Melanocyte of skin (primary cell): ENCODE measurements around the gene NGDN. TPM values are rescaled to one million over a fixed set of nuclear protein-coding genes. Genes with fewer than 3 reads are reported as not detected.

ENCODE experiments used
- total RNA-seq, 2 donors: library from RNA; depleted of rRNA; stranded (reverse); fragments of >200 nt; gene quantifications; 2 replicates each; pipeline ENCODE4 v1.2.3, GENCODE V29; 2012

The NGDN gene, protein sequence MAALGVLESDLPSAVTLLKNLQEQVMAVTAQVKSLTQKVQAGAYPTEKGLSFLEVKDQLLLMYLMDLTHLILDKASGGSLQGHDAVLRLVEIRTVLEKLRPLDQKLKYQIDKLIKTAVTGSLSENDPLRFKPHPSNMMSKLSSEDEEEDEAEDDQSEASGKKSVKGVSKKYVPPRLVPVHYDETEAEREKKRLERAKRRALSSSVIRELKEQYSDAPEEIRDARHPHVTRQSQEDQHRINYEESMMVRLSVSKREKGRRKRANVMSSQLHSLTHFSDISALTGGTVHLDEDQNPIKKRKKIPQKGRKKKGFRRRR
- 10 to 100 TPM; 31.7 to 54.6 TPM for total RNA-seq

DNA sequence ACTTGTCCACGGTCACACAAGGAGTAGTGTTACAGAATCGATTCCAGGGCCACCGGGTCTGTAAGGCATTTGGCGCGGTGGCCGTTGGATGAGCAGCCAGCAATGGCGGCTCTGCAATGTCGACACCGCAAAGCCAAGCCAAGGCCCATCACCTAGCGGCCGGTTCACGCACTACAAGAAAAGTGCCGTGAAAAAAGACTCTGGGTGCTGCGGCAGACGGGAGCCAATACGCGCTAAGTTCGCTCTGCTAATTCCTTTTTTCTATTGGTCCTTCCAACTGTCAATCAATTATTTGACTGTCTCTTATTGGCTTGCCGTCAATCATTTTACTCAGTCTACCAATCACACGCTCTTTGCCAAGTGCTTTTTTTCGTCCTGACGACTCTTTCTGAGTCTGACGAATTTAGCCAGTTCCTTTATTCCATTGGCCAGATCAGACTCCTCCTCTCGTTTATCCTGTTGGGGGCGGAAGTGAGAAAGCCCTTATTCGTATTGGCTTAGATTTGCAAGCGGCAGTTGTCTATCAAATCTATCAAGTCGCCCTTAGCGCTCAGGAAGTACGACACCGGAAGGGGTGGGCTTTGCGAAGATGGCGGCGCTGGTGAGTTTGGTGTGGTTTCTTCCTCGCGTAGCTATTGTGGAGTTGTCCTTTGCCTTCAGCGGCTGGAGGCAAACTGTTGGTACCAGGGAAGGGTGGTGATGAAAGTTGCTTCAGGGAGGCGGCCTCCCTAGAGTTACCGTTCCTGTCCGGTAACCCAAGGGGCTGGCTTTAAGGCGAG, at the start of gene NGDN:
NGDN (plus strand) TSS at position 577 of the 779 bp plus-strand sequence; CDS start at position 590, 13 bp downstream.

GRCh38 chr14:23435543-23436326, 33.8 kb upstream of the NGDN start, which contains the start of gene MYH7:
Gene MYH7, minus strand, starts transcription at chr14:23435660. Its CDS starts 1,928 bp downstream, at chr14:23433732.

Other genes starting within 250 kb of the NGDN start
- under 1 TPM in 1 of 2 donors, not detected in 1; 0.34 TPM for gene RNF212B, start 231.8 kb upstream of the NGDN start, total RNA-seq
- 10 to 100 TPM; 10.3 to 12.7 TPM for gene HOMEZ, start 183.6 kb upstream of the NGDN start, total RNA-seq
- gene PPP1R3E, start 166.8 kb upstream of the NGDN start, total RNA-seq: 1 to 10 TPM; 2.7 to 3.8 TPM
- 10 to 100 TPM; 13.1 to 22.0 TPM for gene BCL2L2, start 162.9 kb upstream of the NGDN start, total RNA-seq
- 10 to 100 TPM; 33.0 to 54.3 TPM for gene PABPN1, start 148.2 kb upstream of the NGDN start, total RNA-seq
- 1 to 10 TPM; 2.4 to 3.3 TPM for gene SLC22A17, start 116.8 kb upstream of the NGDN start, total RNA-seq
- 1 to 10 TPM; 1.3 to 2.1 TPM for gene EFS, start 104.5 kb upstream of the NGDN start, total RNA-seq
- gene IL25, start 96.9 kb upstream of the NGDN start, total RNA-seq: not detected
- under 1 TPM; 0.67 to 0.69 TPM for gene CMTM5, start 92.7 kb upstream of the NGDN start, total RNA-seq
- not detected for gene MYH6, start 61.4 kb upstream of the NGDN start, total RNA-seq
- not detected for gene MYH7, start 34.0 kb upstream of the NGDN start, total RNA-seq
- gene ZFHX2, start 82.1 kb downstream of the NGDN start, total RNA-seq: under 1 TPM; under 0.01 TPM
- gene THTPA, start 86.6 kb downstream of the NGDN start, total RNA-seq: 10 to 100 TPM; 20.3 to 31.7 TPM
- gene AP1G2, start 98.1 kb downstream of the NGDN start, total RNA-seq: 10 to 100 TPM; 23.1 to 27.0 TPM
- gene JPH4, start 109.1 kb downstream of the NGDN start, total RNA-seq: under 1 TPM in 1 of 2 donors, not detected in 1; 0.33 TPM
- gene DHRS2, start 166.7 kb downstream of the NGDN start, total RNA-seq: under 1 TPM; 0.33 to 0.34 TPM